Prostate gland (tissue), 2 donors: ENCODE data around the gene SRPRB.

Experiments used
- CTCF ChIP-seq, 4 experiments: fragments of 200-600 bp in 2 of 4; fragments of 450-650 bp in 2 of 4; sonication (generic) in 2 of 4; IDR thresholded peaks; 1 replicate in 3 of 4; 2 replicates in 1 of 4; pipeline ENCODE4 v1.5.1; 2016 to 2019; ENCODE audit warnings: antibody characterized with exemption in 4 of 4, mild to moderate bottlenecking in 2 of 4, moderate library complexity in 2 of 4
- POLR2AphosphoS5 ChIP-seq: sonication (generic); formaldehyde crosslinking; IDR thresholded peaks from one replicate; pipeline ENCODE4 v1.6.1; 2017; ENCODE audit warnings: antibody characterized with exemption

GRCh38 chr3:133838916-133839800 is 33.5 kb downstream of the SRPRB start:
- TF ChIP-seq CTCF (IDR thresholded peaks at IDR 0.05) (no peak), POLR2AphosphoS5 (no peak)
